GM18873 (cell line): ENCODE measurements around the gene CTR9.

ENCODE experiments used
- ATAC-seq: cut with Tn5 transposase; IDR thresholded peaks from one replicate; pipeline ENCODE4 v1.9.1; 2021; ENCODE audit warnings: mild to moderate bottlenecking, moderate library complexity, moderate number of reproducible peaks; ENCODE audit not compliant: unreplicated experiment, low FRiP score

CTR9 gene

DNA sequence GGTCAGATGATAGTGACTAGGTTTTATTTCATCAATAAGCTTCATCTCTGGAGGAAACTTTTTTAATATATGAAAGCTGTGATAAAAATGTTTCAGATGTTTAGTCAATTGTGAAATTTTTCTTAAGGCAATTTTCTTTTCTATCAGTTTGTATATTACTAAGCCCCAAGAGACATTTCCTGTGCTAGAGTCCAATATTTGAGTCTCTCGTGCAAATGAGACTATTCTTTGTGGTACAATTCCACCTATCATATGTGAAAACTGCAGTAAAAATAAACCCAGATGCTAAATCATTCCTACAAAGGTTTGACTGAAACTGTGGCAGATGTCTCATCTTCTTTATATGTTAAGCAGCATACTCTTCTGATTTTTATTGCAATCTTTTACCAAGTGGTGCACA is 28.0 kb downstream of the CTR9 start:
- ATAC-seq = no peak

DNA sequence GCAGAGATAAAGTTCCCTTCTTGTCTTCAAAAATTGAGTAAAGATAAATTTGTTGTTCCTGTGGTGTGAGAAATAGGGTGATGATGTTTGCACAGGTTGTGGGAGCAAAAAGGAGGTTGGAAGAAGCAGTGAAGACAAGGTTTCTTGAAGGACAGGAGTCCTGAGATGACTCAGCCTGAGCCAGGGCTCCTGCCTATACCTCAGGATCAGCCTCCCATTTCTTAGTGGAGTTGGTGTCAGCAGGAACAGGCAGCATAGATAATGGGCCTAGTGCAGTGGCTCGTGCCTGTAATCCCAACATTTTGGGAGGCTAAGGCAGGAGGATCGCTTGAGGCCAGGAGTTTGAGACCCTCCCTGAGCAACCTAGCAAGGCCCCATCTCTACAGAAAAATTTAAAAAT is 29.0 kb downstream of the CTR9 start:
- ATAC-seq = no peak

DNA sequence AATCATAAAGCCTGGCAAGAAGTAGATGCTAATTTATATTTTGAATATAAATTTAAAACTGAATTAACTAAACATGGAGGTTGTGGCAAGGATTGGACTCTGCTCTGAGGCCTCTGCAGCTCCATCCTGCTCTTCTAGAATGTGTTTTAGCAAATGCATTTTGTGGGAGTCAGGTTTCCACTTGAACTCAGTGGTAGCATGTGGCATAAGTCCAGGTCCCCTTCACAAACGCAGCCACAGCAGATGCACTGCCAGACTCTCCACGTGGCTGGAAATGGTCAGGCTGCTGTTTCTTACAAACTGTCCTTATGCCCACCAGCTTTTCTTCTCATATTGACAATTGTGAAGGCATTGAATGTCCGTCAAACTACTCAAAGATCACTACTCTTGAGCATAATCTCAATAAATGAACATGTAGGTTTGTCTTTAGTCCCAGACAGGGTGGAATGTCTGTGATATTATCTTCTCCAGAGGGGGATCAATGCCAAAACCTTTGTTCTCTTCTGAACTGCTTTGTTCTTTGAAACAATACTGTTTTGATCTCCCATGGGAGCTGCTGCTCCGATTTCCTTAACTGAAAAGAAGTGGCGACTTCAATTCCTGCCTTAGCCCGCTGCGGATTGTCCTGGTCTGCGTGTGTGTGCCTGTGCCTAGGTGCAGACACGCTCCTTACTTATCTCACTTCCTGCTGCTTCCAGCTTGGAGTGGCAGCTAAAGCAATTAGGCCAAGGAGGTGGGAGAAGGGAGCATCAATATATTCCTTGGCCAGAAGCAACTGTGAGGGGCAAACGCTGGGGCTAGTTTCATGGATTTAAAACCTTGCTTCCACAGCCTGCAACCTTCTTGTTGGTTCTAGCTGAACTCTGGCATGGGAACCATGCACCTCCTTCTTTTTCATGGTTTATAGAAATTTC is 33.4 kb downstream of the CTR9 start:
- no peak for ATAC-seq

DNA sequence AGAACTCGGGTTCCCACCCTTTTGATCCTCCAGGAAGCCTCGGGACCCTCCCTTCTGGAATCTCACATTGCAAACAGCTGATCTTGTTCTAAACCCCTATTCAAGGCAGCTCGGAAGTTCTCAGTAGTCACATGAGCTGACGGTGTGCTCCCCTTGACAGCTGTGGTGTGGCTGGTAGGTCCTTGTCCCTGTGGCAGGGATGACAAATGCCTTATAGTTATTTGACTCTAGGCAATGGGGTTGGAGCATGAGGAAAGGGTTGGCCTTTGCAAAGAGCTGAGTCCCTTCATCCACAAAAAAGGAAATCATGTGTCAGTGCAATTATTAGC is 34.1 kb downstream of the CTR9 start:
- ATAC-seq = no peak

DNA sequence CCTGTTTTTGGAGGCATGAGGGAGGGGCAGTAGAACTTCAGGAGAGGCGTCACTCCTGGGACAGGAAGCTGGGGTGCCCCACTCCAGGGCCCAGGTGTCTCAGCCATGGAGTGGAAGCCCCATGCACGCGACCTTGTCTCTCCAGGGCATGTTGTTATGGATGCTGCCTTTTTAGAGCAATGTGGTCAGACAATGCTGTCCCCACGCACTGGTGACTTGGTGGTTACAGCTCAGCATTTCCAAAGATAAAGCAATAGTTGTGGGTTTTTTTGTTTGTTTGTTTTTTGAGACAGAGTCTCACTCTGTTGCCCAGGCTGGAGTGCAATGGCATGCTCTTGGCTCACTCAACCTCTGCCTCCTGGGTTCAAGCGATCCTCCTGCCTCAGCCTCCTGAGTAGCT is 35.4 kb downstream of the CTR9 start:
- ATAC-seq = no peak

DNA sequence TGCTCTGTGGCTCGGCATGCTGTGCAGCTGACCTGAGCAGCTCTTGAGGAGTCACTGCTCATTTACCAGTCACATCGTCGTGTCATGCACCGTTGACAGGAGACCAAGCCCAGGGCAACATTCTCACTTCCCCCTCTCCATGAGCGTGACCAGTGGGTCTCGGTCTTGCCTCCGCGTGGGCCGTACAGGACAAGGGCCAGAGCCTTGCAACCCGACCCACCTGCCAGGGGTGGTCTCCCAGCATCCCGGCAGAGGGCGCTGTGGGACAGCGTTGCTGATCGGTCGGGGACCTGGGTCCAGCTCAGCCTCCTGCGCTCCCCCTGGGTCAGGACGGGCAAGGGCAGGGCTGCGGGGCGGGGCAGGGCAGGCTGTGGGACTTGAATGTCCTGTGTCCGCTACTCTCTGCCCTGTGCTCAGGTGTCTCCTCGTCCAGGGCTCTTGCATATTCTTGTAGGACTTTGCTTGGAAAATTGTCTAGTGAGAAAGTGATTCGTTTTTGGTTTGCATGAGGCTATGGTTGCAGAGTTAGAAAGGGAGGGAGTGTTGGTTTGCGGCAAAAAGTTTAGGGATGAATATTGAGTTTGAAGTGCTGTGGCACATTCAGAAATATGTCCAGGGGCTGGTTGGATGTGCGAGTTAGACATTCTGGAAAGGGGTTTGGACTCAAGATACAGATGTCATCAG is 41.5 kb downstream of the CTR9 start:
- ATAC-seq = peak; percentile 61

DNA sequence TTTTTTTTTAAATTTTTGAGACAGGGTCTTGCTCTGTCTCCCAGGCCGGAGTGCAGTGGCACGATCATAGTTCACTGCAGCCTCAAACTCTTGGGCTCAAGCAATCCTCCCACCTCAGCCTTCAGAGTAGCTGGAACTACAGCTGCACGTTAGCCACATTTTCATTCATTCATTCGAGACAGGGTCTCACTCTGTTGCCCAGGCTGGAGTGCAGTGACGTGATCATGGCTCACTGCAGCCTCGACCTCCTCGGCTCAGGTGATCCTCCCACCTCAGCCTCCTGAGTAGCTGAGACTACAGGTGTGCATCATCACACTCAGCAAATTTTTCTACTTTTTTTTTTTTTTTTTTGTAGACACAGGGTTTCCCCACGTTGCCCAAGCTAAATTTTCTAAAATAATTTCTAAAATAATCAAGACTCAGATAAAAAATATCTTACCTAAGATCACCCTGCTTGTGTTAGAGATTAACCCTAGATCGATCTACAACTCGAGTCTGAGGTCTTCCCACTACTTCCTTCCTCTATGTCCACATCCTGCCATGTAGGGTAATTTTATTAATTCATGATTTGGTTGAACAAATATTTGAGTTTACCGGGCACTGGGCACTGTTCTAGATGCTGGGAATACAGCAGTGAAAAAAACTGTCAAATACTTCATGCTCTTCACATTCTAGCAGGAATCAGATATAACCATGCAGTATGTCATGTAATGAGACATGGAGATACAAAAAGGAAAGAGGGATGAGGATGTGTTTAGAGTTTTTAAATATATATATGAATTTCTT is 42.6 kb downstream of the CTR9 start:
- no peak for ATAC-seq

DNA sequence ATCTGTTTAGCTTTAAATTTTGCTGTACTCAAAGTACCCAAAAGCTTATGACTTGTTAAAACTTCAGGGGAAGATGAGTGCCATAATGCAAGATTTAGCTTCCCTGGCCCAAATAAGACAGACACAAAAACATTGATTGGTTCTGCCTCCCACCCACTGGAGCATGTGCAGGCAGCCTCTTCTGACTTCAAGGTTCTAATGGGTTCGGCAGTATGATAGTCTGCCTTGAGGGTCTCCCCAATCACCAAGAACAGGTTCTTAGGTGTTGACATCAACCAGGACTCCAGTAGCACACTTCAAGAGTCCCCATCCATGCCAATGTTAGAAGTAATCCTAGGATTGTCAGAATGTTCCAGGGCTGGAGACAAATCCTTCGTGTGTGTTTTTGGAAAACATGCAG is 45.1 kb downstream of the CTR9 start:
- ATAC-seq = no peak

DNA sequence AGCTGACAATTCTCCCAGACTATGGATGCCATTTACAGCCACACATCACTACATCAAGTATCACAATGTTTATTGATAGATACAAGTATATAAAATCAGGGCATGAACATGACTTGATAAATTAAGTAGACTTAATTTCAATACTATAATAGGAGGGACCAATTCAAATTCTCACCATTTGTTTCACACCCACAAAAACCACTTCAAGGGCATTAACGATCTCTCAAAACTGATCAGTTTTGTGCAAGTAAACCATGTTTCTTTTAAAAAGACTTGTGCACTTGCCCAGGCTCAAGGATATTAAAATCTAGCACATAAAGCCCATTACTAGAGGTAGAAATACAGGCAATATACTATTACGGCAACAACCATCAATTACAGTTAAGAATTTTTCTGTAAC is 46.0 kb downstream of the CTR9 start:
- no peak for ATAC-seq

DNA sequence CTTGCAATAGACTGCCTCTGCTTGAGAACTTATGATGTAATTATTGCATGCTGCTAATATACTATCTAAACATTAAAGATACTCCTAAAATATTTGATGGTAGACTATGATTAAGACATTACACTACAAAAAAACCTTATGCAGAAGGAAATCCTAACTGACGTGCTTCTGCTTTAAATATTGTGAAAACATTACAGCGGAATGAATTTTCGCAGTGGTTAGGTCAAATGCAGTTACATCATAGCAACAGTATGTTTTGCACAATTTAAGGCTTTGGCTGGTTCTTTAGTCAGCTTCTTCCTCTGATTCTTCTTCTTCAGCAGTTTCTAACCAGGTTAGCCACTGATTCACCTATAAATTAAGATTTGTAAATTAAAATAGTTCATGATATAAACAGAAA is 46.5 kb downstream of the CTR9 start:
- ATAC-seq = no peak

DNA sequence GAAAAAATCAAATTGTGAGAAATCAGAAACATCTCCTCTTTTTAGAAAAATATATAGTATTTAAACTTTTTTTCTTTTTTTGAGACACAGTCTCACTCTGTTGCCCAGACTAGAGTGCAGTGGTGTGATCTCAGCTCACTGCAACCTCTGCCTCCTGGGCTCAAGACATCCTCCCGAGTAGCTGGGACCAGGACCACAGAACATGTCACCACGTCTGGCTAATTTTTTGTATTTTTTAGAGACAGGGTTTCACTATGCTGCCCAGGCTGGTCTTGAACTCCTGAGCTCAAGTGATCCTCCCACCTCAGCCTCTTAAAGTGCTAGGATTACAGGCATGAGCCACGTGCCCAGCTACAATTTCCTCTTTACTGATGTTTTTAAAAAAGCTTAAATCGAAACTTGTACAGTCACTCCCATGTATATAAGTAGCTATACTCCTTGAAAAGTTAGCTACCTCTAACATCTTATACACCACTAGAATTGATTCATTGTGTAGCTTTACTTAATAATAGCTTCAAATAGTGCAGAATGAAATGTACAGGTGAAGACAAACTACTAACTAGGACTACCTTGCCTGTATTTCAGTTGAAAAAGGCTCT is 47.4 kb downstream of the CTR9 start:
- ATAC-seq = no peak

DNA sequence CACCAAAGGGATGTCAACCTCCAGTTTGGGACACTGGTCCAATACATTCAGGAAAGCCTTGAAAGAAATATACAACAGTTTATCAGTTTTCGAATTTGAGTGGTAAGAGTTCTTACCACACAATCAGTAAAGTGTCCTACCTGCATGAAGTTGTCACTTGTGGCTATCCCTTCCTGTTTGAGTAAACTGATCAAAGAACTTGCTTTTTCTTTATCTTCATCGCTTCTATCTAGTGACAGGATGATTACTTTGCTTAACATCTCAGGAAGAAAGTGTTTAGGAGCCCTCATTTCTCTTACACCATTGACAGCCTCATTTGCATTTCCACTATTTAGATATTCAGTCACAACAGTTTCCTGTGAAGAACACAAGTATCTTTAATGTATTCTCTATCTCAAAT is 49.2 kb downstream of the CTR9 start:
- ATAC-seq = no peak

DNA sequence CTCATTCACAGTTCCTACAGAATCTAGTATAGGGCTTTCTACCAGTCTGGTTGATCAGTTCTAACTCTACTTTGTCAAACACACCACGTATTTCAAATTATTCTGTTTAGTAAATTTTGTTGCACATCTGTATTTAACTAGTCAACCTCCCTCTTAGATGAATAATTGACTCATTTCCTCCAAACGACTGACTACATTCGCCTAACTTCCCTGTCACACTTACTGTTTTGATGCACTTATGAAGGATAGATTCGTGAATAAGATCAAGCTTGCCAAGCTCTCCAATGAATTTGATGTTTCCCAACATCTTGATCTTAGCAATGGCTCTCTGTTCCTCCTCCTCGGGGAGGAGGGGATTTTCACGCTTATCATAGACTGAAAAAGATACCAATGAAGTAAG is 52.6 kb downstream of the CTR9 start:
- no peak for ATAC-seq

DNA sequence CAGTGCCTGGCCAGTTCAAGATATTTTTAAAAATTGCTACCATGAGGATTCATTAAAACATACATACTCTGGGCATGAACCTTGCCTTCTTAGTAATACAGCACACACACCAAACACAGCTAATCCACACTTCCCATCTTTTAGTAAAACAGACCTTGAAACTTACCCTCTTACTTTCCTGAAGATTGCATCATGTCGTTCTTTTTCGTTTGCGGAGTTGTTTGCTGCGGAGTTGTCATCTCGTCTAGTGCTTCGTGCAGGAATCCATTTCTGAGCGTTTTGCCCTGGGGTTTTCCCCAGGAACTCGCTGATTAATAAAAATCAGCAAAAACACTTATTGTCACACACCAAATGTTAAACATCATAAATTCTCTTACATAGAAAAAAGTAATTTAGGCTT is 54.7 kb downstream of the CTR9 start:
- ATAC-seq = no peak

DNA sequence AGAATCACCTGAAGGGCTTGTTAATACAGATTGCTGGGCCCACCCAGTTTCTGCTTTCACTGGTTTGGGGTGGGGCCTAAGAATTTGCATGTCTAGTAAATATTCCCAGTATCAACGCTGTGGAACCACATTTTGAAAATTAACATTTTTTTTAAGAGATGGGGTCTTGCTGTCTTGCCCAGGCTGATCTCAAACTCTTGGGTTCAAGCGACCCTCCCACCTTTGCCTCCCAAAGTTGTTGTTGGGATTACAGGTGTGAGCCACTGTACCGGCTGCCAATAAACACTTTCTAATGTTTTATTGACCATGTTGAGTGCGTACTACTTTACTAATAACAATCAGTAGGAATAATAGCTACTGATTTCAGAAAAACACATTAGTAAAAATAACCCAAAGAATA is 55.2 kb downstream of the CTR9 start:
- no peak for ATAC-seq

DNA sequence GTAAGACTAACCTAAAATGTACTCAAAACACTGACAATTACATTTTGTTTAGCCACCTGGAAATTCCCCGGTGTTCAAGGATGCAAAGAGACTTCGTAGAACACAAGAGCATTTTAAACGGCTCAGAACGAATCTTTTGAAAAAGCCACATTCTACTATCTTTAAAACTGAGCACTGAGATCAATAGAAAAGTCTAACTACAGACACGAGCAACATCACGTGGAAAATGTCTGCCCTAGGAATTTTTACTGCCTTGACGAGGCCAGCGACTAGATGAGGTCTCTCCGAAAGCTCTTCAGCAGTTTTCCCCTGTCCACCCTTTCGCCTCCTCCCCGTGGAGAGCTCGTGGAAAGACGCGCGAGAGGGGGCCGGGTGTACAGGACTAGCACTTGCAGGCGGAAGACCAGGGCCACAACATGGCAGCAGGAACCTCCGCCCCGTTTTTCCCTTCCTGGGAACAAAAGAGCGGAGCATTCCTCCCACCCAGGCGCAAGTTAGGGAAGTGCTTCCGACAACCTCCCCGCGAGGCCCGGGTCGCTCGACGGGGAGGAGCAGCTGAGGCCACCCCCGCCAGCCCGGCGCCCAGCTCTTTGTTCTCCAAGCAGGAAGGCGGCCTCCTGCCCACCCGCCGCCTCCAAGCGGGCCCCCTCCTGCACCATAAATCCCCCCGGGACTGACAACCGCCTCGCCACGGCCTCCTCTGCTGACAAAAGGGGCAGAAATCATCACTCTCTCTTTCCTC is 56.6 kb downstream of the CTR9 start:
- ATAC-seq = no peak

DNA sequence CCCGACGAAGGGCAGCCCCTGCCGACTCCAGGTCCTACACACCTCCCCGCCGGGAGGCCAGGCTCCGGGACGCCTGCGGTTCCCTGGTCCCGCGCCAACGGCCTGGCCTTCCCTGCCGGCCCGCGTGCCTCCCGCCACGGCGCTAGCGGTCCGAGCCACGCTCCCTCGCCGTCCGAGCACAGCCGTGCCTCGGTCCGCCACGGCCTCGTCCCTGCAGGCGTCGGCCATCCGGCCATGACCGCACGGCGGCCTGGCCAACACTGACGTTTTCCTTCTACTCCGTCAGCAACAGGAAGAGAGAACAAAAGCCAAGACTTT is 57.1 kb downstream of the CTR9 start:
- ATAC-seq = no peak

DNA sequence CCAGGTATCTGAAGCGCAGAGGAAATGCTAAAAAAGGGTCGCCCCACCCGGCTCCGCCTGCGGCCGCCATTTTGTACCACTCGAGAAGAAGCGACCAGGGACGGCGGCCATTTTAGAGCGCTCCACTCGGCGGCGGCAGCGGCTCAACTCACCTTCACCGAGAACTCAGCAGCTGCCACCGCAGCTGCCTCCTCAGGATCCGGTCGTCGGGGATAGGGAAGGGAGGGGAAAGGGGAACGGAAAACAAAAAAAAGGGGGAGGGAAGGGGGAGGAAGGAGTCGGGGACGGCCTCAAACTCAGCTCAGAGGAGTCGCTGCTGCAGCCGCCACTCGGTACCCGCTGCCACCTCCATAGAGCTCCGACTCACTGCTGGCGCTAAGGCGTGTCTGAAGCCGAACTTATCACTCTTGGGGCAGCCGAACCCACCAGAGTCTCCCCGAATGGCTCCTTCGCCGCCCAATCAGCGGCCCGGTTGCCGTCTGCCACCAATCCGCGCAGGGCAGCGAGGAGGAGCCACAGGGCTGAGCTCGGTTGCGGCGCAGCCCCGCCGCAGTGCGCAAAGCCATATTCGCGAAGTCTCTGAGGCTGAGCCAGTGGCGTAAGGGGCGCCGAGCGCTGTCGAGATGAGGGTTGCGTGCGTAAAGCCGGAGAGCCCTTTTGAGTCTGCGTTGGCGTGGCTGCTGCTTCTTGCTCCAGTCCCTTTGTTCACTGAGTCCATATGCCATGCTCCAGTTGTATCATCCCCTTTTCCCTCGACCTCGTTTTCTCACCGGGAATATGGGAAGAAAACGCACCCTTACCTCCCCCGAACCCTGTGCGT is 57.7 kb downstream of the CTR9 start, which contains the start of gene EIF4G2:
Gene EIF4G2, minus strand, starts transcription at position 374 of the 820 bp plus-strand sequence.
- ATAC-seq = peak; percentile 91

DNA sequence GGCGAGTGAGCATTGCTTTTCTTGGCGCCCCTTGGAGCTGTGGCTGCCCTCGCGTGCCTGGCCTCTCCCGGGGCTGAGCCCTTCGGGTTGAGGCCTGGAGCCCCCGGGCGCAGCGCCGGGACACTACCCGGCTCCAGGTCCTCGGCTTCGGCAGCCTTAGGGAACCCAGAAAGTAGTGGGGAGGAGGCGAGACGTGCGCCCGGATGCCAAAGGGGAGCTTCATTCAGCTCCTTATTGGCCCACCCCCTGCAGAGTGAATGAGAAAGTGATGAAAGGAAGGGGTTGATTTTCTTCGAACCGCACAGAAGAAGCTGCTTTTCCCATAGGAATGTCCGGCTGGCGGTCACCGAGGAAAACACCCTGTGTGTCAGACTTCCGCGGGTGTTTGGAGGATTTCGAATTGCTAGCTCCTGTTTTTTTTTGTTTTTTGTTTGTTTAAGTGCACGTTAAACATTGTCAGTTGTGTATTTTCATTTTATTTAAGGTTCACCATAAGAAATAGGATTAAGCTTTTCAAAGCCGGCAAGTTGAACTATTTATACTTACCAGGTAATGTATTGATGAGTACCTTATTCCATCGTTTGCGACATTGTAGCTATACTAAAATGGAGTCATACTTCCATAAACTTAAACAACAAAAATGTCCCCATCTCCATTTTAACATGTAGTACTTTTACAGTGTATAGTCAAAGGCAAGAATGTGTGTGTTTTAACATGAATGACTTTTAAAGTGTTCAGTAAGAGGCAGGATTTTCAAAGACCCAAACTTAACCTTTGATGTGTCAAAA is 58.5 kb downstream of the CTR9 start:
- peak; percentile 17 for ATAC-seq
